Kidney tubule cell (primary cell): Measurements from ENCODE around the gene WDR49.

ENCODE experiments used
- DNase-seq: peaks from one replicate; pipeline ENCODE4 v3.0.0-alpha.2; 2018; ENCODE audit warnings: low spot score

Gene WDR49

DNA sequence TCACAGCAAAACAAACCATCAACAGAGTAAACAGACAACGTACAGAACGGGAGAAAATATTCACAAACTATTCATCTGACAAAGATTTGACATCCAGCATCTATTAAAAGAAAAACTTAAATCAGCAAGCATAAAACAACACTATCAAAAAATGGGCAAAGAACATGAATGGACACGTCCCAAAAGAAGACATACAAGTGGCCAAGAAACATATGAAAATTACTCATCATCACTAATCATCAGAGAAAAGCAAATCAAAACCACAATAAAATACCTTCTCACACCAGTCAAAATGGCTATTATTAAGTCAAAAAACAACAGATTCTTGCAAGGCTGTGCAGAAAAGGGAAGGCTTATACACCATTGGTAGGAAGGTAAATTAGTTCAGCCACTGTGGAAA lies 166.2 kb downstream of the WDR49 start:
- DNase-seq, result no peak

DNA sequence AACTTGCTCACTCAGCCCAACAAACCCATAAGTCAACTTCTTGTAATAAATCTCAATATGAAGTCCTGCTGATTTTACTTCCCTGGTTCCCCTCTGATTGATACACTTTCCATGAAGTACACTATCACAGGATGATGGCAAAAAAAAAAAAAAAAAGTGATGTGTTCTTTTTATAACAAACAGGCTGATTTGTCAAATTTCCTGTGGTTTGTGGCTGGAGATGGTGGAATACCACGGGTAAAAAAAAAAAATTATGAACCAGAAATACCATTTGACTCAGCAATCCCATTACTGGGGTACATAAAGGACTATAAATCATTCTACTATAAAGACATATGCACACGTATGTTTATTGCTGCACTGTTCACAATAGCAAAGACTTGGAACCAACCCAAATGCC lies 169.2 kb downstream of the WDR49 start:
- no peak for DNase-seq

DNA sequence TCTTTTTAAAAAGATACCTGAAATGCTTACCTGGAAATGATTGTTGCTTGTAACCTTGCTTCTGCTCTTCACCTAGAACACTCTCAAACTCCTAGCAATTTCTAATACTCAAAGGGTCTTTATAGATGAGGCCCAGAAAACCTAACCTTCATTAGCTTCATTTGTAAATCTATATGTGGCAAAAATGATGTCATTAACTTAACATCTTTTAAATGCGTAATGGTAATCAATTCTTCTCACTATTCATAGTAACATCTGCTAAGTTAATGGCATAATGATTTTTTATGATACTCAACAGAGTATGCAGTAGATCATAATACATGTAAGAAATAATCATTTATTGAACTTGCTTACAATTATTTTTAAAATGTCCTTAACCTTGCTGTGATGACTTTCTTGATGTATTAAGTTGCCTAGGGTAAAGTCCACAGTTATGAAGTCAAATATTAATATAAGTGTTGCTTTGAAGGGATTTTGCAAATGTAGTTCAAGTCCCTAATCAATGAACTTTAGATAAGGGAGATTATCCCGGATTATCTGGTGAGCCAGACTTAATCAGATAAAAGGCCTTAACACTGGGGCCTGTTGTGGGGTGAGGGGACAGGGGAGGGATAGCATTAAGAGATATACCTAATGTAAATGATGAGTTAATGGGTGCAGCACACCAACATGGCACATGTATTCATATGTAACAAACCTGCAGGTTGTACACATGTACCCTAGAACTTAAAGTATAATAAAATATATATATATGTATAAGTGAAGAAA lies 169.8 kb downstream of the WDR49 start:
- no peak for DNase-seq

- DNase-seq, result no peak
Measured at GRCh38 chr3:167481164-167481563, 172.6 kb downstream of the WDR49 start.

- DNase-seq, result no peak
Measured at GRCh38 chr3:167480748-167481147, 173.0 kb downstream of the WDR49 start.

DNA sequence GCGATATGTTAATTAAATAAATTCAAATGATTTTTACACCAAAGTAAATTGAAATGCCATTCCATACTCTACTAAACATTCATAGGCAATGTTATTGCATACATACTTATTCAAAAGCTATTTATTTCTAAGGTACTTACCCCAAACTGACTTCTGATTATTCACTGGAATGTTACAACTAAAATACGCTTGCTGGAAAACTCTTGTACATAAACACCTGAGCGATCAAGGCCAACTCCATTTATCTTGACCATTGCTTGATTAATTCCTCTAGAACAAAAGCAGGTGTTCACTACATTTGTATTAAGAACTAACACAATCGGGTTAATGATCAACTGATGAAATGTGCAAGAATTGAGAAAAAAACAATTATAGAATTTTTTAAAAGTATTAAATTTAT lies 179.9 kb downstream of the WDR49 start, which contains the start of gene SERPINI2:
SERPINI2 (minus strand) TSS at position 180 of the 400 bp plus-strand sequence. CDS start 2,208 bp downstream, outside the sequence.
- DNase-seq, result no peak

- no peak for DNase-seq
Measured at GRCh38 chr3:167469381-167469780, 184.4 kb downstream of the WDR49 start.

DNA sequence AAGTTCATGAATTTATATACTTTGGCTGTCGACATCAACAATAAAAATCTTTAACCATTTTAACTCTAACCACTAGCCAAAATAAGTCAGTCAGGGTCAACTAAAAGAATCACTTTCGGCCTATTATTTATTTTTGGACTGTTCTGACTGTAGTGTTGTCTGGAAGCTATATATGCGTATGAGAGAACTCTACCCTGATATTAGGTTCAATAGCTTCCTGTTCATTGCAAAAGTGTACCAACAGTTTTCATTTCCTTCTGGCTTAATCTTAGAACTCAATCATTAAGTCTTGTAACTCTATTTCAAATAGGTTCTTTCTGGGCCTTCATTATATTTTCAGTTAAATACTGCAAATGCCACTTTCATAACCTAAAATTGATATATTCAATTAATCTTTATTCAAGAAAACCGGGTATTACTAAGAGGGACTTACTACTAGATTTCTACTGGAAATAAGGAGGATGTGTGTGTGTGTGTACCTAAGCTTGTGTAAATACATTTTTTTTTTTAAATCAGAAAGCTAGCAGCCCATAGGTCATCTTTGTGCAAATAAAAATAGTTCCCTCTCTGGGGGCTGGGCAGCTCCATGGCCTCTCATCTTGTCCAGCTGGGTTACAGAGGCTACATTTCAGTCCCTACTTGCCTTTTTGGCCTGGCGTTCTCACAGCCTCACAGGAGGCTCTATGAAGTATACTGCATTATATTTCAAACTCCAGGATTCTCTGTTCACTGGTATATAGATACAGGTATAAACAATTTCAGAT lies 185.7 kb downstream of the WDR49 start:
- DNase-seq, result no peak

DNA sequence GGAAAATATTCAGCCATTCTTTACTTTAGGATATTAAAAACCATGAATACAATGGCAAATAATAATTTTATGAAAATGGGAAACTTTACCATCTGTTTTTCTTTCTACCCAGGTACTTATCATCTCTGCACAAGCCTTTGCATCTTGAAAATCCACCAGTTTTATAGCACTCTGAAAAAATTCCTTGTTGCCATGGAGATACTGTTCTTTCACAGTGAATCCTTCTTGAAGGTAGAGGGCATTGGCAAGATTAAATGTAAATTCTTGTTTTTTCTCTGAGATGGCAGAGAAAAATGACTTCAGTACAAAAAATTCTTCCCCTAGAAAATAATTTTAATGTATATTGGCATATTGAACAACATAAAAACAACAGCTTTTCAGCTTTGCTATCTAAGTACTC lies 186.8 kb downstream of the WDR49 start:
- no peak for DNase-seq

GRCh38 chr3:167456157-167456799 lies 197.5 kb downstream of the WDR49 start:
- DNase-seq, result no peak

DNA sequence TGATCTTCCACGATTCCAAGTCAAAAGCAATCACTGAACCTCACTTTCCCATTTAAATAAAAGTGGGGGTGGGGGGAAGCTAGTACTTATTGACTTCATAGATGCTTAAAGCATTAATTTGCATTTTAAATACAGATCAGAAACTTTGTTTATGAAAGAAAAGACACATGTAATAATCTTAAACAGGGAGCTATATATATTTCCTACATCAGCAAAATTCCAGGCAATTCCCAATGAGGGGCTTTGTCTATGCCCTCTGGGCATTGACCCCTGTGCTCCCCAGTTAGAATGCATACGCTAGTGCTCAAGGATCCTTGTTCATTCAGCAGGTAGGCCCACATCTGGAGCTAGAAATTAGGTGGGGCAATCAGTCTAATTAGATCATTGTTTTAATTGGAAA lies 199.9 kb downstream of the WDR49 start:
- DNase-seq, result no peak

GRCh38 chr3:167451282-167451681 lies 202.5 kb downstream of the WDR49 start:
- no peak for DNase-seq

GRCh38 chr3:167450675-167451074 lies 203.1 kb downstream of the WDR49 start:
- DNase-seq, result no peak

- DNase-seq, result no peak
Measured at GRCh38 chr3:167450195-167450594, 203.5 kb downstream of the WDR49 start.

DNA sequence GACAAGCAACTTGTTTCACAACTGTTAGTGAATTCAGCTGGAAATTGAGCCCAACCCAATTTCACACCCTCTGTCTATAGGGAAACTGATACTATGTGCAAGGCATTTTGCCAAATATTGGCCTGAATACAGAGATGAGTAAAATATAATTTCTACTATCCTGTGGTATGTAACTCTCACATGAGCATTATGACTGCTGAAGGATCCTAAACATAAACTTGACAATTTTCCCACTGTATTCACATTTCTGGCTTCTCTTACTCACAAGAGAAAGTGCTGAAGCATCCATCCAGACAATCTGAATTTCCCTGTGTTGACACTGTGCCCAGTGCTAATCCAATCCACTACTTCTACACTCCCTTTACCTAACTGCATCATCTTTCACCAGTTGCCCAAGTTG lies 208.3 kb downstream of the WDR49 start:
- DNase-seq, result no peak

DNA sequence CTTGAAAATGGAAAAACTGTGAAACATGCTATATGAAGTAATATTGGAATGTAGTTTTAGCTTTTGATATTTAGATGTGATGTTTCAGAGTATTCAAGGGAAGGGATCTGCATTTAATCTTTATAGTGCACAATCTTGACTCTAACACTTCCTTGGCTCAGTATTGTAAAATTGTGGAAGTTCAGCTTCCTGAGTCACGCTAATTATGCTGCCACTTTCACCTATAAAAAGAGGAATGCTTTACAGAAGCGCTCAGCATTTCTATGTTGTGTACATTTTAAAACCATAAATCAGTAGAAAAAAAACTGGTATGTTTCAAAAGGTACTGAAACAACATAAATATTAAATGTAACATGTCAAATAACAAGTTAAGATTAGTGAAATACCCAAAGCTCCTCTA lies 212.5 kb downstream of the WDR49 start:
- DNase-seq, result no peak

DNA sequence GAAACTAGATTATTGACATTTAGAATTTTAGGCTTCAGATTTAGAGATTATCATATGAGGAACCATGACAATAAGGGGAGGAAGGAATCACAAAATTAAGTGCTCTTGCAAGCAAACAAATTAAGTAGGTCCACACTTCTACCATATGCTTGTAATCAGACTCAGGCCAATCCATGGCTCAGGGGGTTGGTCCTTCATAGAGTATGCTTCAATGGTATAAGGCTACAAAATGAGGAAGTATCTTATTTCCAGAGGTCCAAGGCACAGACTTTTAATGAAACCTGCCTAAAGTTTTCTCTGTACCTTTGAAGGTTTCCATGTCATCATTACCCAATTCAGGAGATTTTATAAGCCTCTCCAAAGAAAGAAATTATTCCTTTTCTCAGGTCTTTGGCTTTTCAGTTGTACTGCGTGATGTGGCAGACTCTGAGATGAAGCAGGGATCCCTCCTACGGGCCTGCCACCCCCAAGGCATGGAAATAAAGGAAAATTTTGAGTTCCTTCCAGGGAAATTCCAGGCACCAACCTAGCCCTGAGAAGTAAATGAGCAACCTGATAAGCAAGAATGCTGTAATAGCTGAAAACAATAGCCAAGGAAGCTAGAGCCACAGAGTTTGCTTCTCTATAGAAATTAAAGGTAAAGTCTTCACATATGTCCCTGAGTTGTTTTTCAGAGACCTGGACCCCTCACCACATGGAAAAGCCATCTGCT lies 216.2 kb downstream of the WDR49 start:
- DNase-seq, result no peak
